Panc1 (cell line): ENCODE results near the gene SLC4A5. TPM values are rescaled to one million over a fixed set of nuclear protein-coding genes. Genes with fewer than 3 reads are reported as not detected.

ENCODE experiments used
- ATAC-seq: fragments of 200-7000 bp; cut with Tn5 transposase; 2 replicates; pipeline ENCODE4 v1.9.1; 2020; ENCODE audit warnings: mild to moderate bottlenecking, moderate library complexity
- BruUV-seq: library from RNA; stranded (reverse); fragments of 400-500 nt; replicated peaks from 2 replicates; lab custom pipeline; 2021; lab: Mats Ljungman, UMichigan
- CTCF ChIA-PET: fragments of 300-600 bp; sonication (Branson Sonifier 250); formaldehyde crosslinking; loops from one replicate; lab custom pipeline; 2022; ENCODE audit warnings: antibody characterized with exemption; lab: Charles Lee
- POLR2A ChIA-PET: fragments of 300-600 bp; sonication (Branson Sonifier 250); formaldehyde crosslinking; loops from one replicate; lab custom pipeline; 2022; ENCODE audit warnings: antibody characterized with exemption; lab: Charles Lee
- DNase-seq: peaks from one replicate; pipeline ENCODE4 v3.0.0-alpha.2; 2010; ENCODE audit warnings: low read depth, low spot score
- H3K27ac ChIP-seq: 2 replicates; pipeline ENCODE4 v1.5.1; 2011; ENCODE audit warnings: mild to moderate bottlenecking, low read length, inconsistent platforms
- H3K27me3 ChIP-seq: fragments of 200-500 bp; sonication (Bioruptor generic); 2 replicates; pipeline ENCODE4 v1.6.0; 2014; ENCODE audit warnings: low read length, inconsistent platforms; ENCODE audit not compliant: control insufficient read depth, insufficient read depth
- H3K36me3 ChIP-seq: fragments of 200-500 bp; sonication (Bioruptor generic); 2 replicates; pipeline ENCODE4 v1.5.1; 2014; ENCODE audit warnings: inconsistent platforms, mild to moderate bottlenecking, low read length, moderate library complexity; ENCODE audit not compliant: control insufficient read depth, insufficient read depth
- H3K4me1 ChIP-seq: 2 replicates; pipeline ENCODE4 v1.5.1; 2011; ENCODE audit warnings: inconsistent platforms, mild to moderate bottlenecking, low read length, moderate library complexity; ENCODE audit not compliant: control insufficient read depth, insufficient read depth
- H3K4me3 ChIP-seq, 2 experiments: 2 replicates each; pipeline ENCODE4 v1.5.1; 2011 to 2012; ENCODE audit warnings: low read depth in 2 of 2, low read length in 2 of 2, mild to moderate bottlenecking in 2 of 2, inconsistent platforms in 1 of 2, moderate library complexity in 1 of 2
- H3K9me3 ChIP-seq: fragments of 200-500 bp; sonication (Bioruptor generic); 2 replicates; pipeline ENCODE4 v1.5.1; 2014; ENCODE audit warnings: low read depth, mild to moderate bottlenecking, inconsistent platforms, low read length, moderate library complexity; ENCODE audit not compliant: control insufficient read depth, insufficient read depth
- CTCF ChIP-seq: fragments of 450-650 bp; IDR thresholded peaks from 2 replicates; pipeline ENCODE4 v1.5.1; 2017; ENCODE audit warnings: mild to moderate bottlenecking
- POLR2AphosphoS5 ChIP-seq: IDR thresholded peaks from 2 replicates; pipeline ENCODE4 v1.6.1; 2012; ENCODE audit warnings: mild to moderate bottlenecking, low read depth, low read length, moderate library complexity
- REST ChIP-seq, 2 experiments: IDR thresholded peaks; 2 replicates each; pipeline ENCODE4 v1.6.1; 2011 to 2012; ENCODE audit warnings: low read depth in 2 of 2, control low read depth in 1 of 2, low read length in 1 of 2, mild to moderate bottlenecking in 1 of 2, moderate library complexity in 1 of 2; ENCODE audit not compliant: insufficient read depth in 1 of 2
- SIN3A ChIP-seq: IDR thresholded peaks from 2 replicates; pipeline ENCODE4 v1.6.1; 2012; ENCODE audit warnings: low read depth, mild to moderate bottlenecking, low read length, moderate library complexity, borderline replicate concordance; ENCODE audit not compliant: insufficient read depth
- TCF7L2 ChIP-seq: IDR thresholded peaks from 2 replicates; pipeline ENCODE4 v1.6.1; 2011; ENCODE audit warnings: mild to moderate bottlenecking, low read depth, low read length, inconsistent platforms
- in situ Hi-C: cut with HindIII; loops from 2 replicates; pipeline ENCODE4 v1.10.0; 2016; ENCODE audit warnings: low sequenced_read_pairs, low pct_unique_long_range_greater_than_20kb
- intact Hi-C: fragments of 100-400 bp; cut with micrococcal nuclease; formaldehyde crosslinking; loops from one replicate; pipeline ENCODE4 v1.10.0; 2022; ENCODE audit not compliant: unreplicated experiment
- total RNA-seq: library from RNA; stranded (reverse); gene quantifications from one replicate; pipeline ENCODE4 v1.2.1, GENCODE V29; 2021; ENCODE audit not compliant: unreplicated experiment

Gene SLC4A5
- total RNA-seq, 1 experiment from 2014 or later: 1.2 TPM

- in situ Hi-C loops: no loop called here
- H3K27ac ChIP-seq: no peak overlapping the region
- no peaks in the 10 kb centered on the region for H3K9me3 ChIP-seq
- no peak for TF ChIP-seq TCF7L2
- TF ChIP-seq CTCF: no peak
- no peak for TF ChIP-seq REST (IDR thresholded peaks at IDR 0.05; ENCODE audit: insufficient read depth in 1 of 2, low read depth in 2 of 2, low read length in 1 of 2)
- no peak for TF ChIP-seq SIN3A
- no peak for TF ChIP-seq POLR2AphosphoS5
- H3K4me3 ChIP-seq: no peak overlapping the region
- no peak for ATAC-seq
- no peaks in the 10 kb centered on the region for H3K27me3 ChIP-seq
- ChIA-PET CTCF (no interaction called here), POLR2A (no interaction called here)
- intact Hi-C loops: no loop called here
- H3K4me1 ChIP-seq: no peaks in the 10 kb centered on the region
- BruUV-seq: no TSS peak
- no peak for DNase-seq
- H3K36me3 ChIP-seq: no peaks in the 10 kb centered on the region
These were observed 42.0 kb downstream of the SLC4A5 start for GRCh38 chr2:74301262-74301661.

- no TSS peak for BruUV-seq
- no peak overlapping the region for H3K4me3 ChIP-seq
- in situ Hi-C loops (no loop called here), intact Hi-C loops (no loop called here)
- POLR2A ChIA-PET: no interaction called here
- no peaks in the 10 kb centered on the region for H3K27me3 ChIP-seq
- no peaks in the 10 kb centered on the region for H3K4me1 ChIP-seq
- no peaks in the 10 kb centered on the region for H3K36me3 ChIP-seq
- H3K9me3 ChIP-seq: no peaks in the 10 kb centered on the region
- no peak for TF ChIP-seq REST (IDR thresholded peaks at IDR 0.05; ENCODE audit: insufficient read depth in 1 of 2, low read depth in 2 of 2, low read length in 1 of 2)
- no peak for TF ChIP-seq CTCF
- no peak for TF ChIP-seq SIN3A
- TF ChIP-seq POLR2AphosphoS5: no peak
- no peak for TF ChIP-seq TCF7L2
- ATAC-seq (no peak), DNase-seq (no peak)
- H3K27ac ChIP-seq: no peak overlapping the region
- CTCF ChIA-PET: no interaction called here
These were observed 42.7 kb downstream of the SLC4A5 start for GRCh38 chr2:74300506-74300905.
